WTC11 (cell line): Measurements from ENCODE around the gene NCCRP1. TPM values are rescaled to one million over a fixed set of nuclear protein-coding genes. Genes with fewer than 3 reads are reported as not detected.

Experiments used
- ATAC-seq: fragments of 200-7000 bp; cut with Tn5 transposase; 2 replicates; pipeline ENCODE4 v1.10.0; 2021; ENCODE audit warnings: mild to moderate bottlenecking, moderate library complexity
- CTCF ChIA-PET: fragments of 300-600 bp; sonication (Branson Sonifier 250); formaldehyde crosslinking; loops from one replicate; lab custom pipeline; 2021; ENCODE audit warnings: antibody characterized with exemption; lab: Charles Lee
- POLR2A ChIA-PET: fragments of 350-600 bp; sonication (Branson Sonifier 250); formaldehyde crosslinking; loops from one replicate; lab custom pipeline; 2021; ENCODE audit warnings: antibody characterized with exemption; lab: Charles Lee
- DNase-seq: peaks from one replicate; pipeline ENCODE4 v3.0.0; 2021; ENCODE audit warnings: low spot score
- H3K27ac Mint-ChIP-seq: 2 replicates; pipeline ENCODE4 v1.8.0; 2021; ENCODE audit warnings: mixed read lengths
- H3K27me3 Mint-ChIP-seq: 2 replicates; pipeline ENCODE4 v1.8.0; 2021; ENCODE audit warnings: low read depth, mild to moderate bottlenecking, moderate library complexity, mixed read lengths
- H3K36me3 Mint-ChIP-seq: 2 replicates; pipeline ENCODE4 v1.8.0; 2021; ENCODE audit warnings: mixed read lengths
- H3K4me1 Mint-ChIP-seq: 2 replicates; pipeline ENCODE4 v1.8.0; 2022; ENCODE audit warnings: mixed read lengths
- H3K4me3 Mint-ChIP-seq: 2 replicates; pipeline ENCODE4 v1.8.0; 2021; ENCODE audit warnings: mild to moderate bottlenecking, moderate library complexity, mixed read lengths
- H3K9me3 Mint-ChIP-seq: 2 replicates; pipeline ENCODE4 v1.8.0; 2021; ENCODE audit warnings: mixed read lengths
- E2F1 ChIP-seq: sonication (generic); formaldehyde crosslinking; IDR thresholded peaks from 2 replicates; pipeline ENCODE4 v1.8.0; 2022; ENCODE audit warnings: mild to moderate bottlenecking, missing genetic modification reagents
- ERG ChIP-seq: fragments of 250-450 bp; sonication (Bioruptor Pico); IDR thresholded peaks from 2 replicates; pipeline ENCODE4 v1.8.0; 2021; ENCODE audit warnings: mild to moderate bottlenecking
- FOXJ3 ChIP-seq: sonication (generic); formaldehyde crosslinking; IDR thresholded peaks from 2 replicates; pipeline ENCODE4 v1.9.0; 2021; ENCODE audit warnings: missing genetic modification reagents, mild to moderate bottlenecking, borderline replicate concordance
- FOXK1 ChIP-seq: sonication (generic); formaldehyde crosslinking; IDR thresholded peaks from 2 replicates; pipeline ENCODE4 v1.8.0; 2022; ENCODE audit warnings: mild to moderate bottlenecking, moderate library complexity, missing genetic modification reagents
- GABPB1 ChIP-seq: sonication (generic); formaldehyde crosslinking; IDR thresholded peaks from 2 replicates; pipeline ENCODE4 v1.8.1; 2023; ENCODE audit warnings: mild to moderate bottlenecking, missing genetic modification reagents
- HMGA2 ChIP-seq: fragments of 250-450 bp; sonication (Bioruptor Pico); IDR thresholded peaks from 2 replicates; pipeline ENCODE4 v1.4.0; 2021; ENCODE audit warnings: mild to moderate bottlenecking, moderate library complexity
- IRF1 ChIP-seq: sonication (generic); formaldehyde crosslinking; IDR thresholded peaks from 2 replicates; pipeline ENCODE4 v1.8.0; 2023; ENCODE audit warnings: missing genetic modification reagents
- IRF2 ChIP-seq: sonication (generic); formaldehyde crosslinking; IDR thresholded peaks from 2 replicates; pipeline ENCODE4 v1.8.0; 2022; ENCODE audit warnings: low read depth, missing genetic modification reagents, borderline replicate concordance
- KAT7 ChIP-seq: sonication (generic); formaldehyde crosslinking; IDR thresholded peaks from 2 replicates; pipeline ENCODE4 v1.8.1; 2023; ENCODE audit warnings: missing genetic modification reagents, mild to moderate bottlenecking, borderline replicate concordance
- MYBL2 ChIP-seq: sonication (generic); formaldehyde crosslinking; IDR thresholded peaks from 2 replicates; pipeline ENCODE4 v1.8.1; 2023; ENCODE audit warnings: mild to moderate bottlenecking, moderate library complexity, missing genetic modification reagents
- PRRX2 ChIP-seq: fragments of 250-450 bp; sonication (Bioruptor Pico); IDR thresholded peaks from 2 replicates; pipeline ENCODE4 v1.8.0; 2021; ENCODE audit warnings: mild to moderate bottlenecking
- RORB ChIP-seq: fragments of 250-450 bp; sonication (Bioruptor Pico); IDR thresholded peaks from 2 replicates; pipeline ENCODE4 v1.9.0; 2021; ENCODE audit warnings: mild to moderate bottlenecking
- TEAD4 ChIP-seq: sonication (generic); formaldehyde crosslinking; IDR thresholded peaks from 2 replicates; pipeline ENCODE4 v1.8.0; 2022; ENCODE audit warnings: mild to moderate bottlenecking, missing genetic modification reagents
- ZNF121 ChIP-seq: sonication (generic); formaldehyde crosslinking; IDR thresholded peaks from 2 replicates; pipeline ENCODE4 v1.8.0; 2023; ENCODE audit warnings: missing genetic modification reagents
- ZNF396 ChIP-seq: fragments of 250-450 bp; sonication (Bioruptor Pico); IDR thresholded peaks from 2 replicates; pipeline ENCODE4 v1.8.0; 2021; ENCODE audit warnings: mild to moderate bottlenecking, moderate library complexity, borderline replicate concordance
- ZNF425 ChIP-seq: fragments of 250-450 bp; sonication (Bioruptor Pico); conservative IDR thresholded peaks from 2 replicates; pipeline ENCODE4 v1.9.0; 2021; ENCODE audit warnings: mild to moderate bottlenecking
- ZNF532 ChIP-seq: fragments of 250-450 bp; sonication (Bioruptor Pico); IDR thresholded peaks from 2 replicates; pipeline ENCODE4 v1.9.0; 2021; ENCODE audit warnings: mild to moderate bottlenecking, borderline replicate concordance
- total RNA-seq: library from RNA; stranded (reverse); gene quantifications from 3 replicates; pipeline ENCODE4 v1.2.3, GENCODE V29; 2021

The NCCRP1 gene
- total RNA-seq, 1 experiment from 2014 or later = 2.0 TPM

GRCh38 chr19:39155114-39155700, 41.6 kb upstream of the NCCRP1 start:
- CTCF ChIA-PET = interaction anchor here (0.6 to 2.9 kb wide), 10 partner anchors 10 to 187 kb away, joined by 3 to 21 read pairs (median 8); partner anchors contain the start of gene SAMD4B

GRCh38 chr19:39155741-39156140, 41.0 kb upstream of the NCCRP1 start:
- no peak for DNase-seq
- no peak overlapping the region for H3K4me3 Mint-ChIP-seq
- peaks cover 4% of the 10 kb centered on the region; the same call in 1 of the 2 replicates for H3K36me3 Mint-ChIP-seq
- ChIA-PET POLR2A (interaction anchor here (0.6 to 2.2 kb wide), 2 partner anchors 10 to 847 kb away, joined by 4 to 9 read pairs; no protein-coding TSS in a partner anchor), CTCF (interaction anchor here (0.6 to 2.9 kb wide), 8 partner anchors 9 to 180 kb away, joined by 3 to 21 read pairs (median 5); no protein-coding TSS in a partner anchor)
- no peak for ATAC-seq
- H3K27me3 Mint-ChIP-seq = no peaks in the 10 kb centered on the region; the same call in 1 of the 2 replicates
- peak overlapping the region; percentile 78 for H3K27ac Mint-ChIP-seq
- peaks cover 40% of the 10 kb centered on the region for H3K4me1 Mint-ChIP-seq
- H3K9me3 Mint-ChIP-seq = no peaks in the 10 kb centered on the region
- TF ChIP-seq MYBL2 (CRISPR knock-in tag) (no peak), GABPB1 (CRISPR knock-in tag) (no peak), E2F1 (CRISPR knock-in tag) (no peak), IRF2 (CRISPR knock-in tag) (no peak), ZNF121 (CRISPR knock-in tag) (no peak), ZNF532 (CRISPR knock-in tag) (no peak), HMGA2 (CRISPR knock-in tag) (no peak), RORB (CRISPR knock-in tag) (no peak), ZNF396 (CRISPR knock-in tag) (no peak), TEAD4 (CRISPR knock-in tag) (no peak)

More at GRCh38 chr19:39155114-39155700, 41.6 kb upstream of the NCCRP1 start:
- Mint-ChIP-seq H3K27me3 (no peaks in the 10 kb centered on the region), H3K27ac (no peak overlapping the region), H3K4me3 (no peak overlapping the region), H3K9me3 (no peaks in the 10 kb centered on the region), H3K4me1 (peaks cover 40% of the 10 kb centered on the region), H3K36me3 (peaks cover 4% of the 10 kb centered on the region; the same call in 1 of the 2 replicates)
- no peak for TF ChIP-seq KAT7 (CRISPR knock-in tag)
- TF ChIP-seq IRF1 (CRISPR knock-in tag) = no peak
- TF ChIP-seq ZNF425 (CRISPR knock-in tag) = no peak
- TF ChIP-seq ERG (CRISPR knock-in tag) = no peak
- no peak for TF ChIP-seq PRRX2 (CRISPR knock-in tag)
- TF ChIP-seq FOXK1 (CRISPR knock-in tag) = no peak
- no peak for TF ChIP-seq FOXJ3 (CRISPR knock-in tag)
- no peak for TF ChIP-seq E2F1 (CRISPR knock-in tag)
- POLR2A ChIA-PET = interaction anchor here (2.2 kb wide), 1 partner anchor 10 kb away, joined by 9 read pairs; no protein-coding TSS in a partner anchor
- peak; percentile 43 for ATAC-seq
- DNase-seq = no peak
